Stimulated activated CD4-positive, alpha-beta T cell treated with anti-CD3 and anti-CD28 coated beads, TNF-alpha, amount 100 ng/mL, for 48 hours (primary cell): ENCODE data around the gene GSTP1.
"Not testable (repeated sequence)": the region's sequence is repeated elsewhere in the genome, so short reads cannot be mapped to it uniquely, and the experiment has no call there.

Experiments
- DNase-seq, 3 donors: peaks; one replicate each; pipeline ENCODE4 v3.0.0-alpha.2; 2020; ENCODE audit warnings: low read depth in 3 of 3

Gene GSTP1

GRCh38 chr11:67597458-67597857 lies 13.8 kb downstream of the GSTP1 start:
- DNase-seq = not testable (repeated sequence)

GRCh38 chr11:67597963-67598362 lies 14.4 kb downstream of the GSTP1 start:
- not testable (repeated sequence) for DNase-seq

- no peak for DNase-seq
Observed at GRCh38 chr11:67599149-67599548, 15.5 kb downstream of the GSTP1 start.

- no peak for DNase-seq
Observed at GRCh38 chr11:67600324-67601029, 16.9 kb downstream of the GSTP1 start.

GRCh38 chr11:67601098-67601497 lies 17.5 kb downstream of the GSTP1 start:
- no peak for DNase-seq

- DNase-seq = not testable (repeated sequence)
Observed at GRCh38 chr11:67604119-67604518, 20.5 kb downstream of the GSTP1 start.

GRCh38 chr11:67604815-67605214 lies 21.2 kb downstream of the GSTP1 start:
- DNase-seq = no peak

- no peak for DNase-seq
Observed at GRCh38 chr11:67605231-67606011, 21.8 kb downstream of the GSTP1 start.

- no peak for DNase-seq
Observed at GRCh38 chr11:67606093-67606491, 22.5 kb downstream of the GSTP1 start.

- DNase-seq = peak; percentile 93 to 97 (median 94)
Observed at GRCh38 chr11:67606492-67607295, 23.1 kb downstream of the GSTP1 start, which contains the start of gene NDUFV1. NDUFV1 (plus strand) TSS chr11:67606936; CDS start chr11:67607005, 69 bp downstream.

GRCh38 chr11:67607507-67607906 lies 23.9 kb downstream of the GSTP1 start:
- no peak for DNase-seq

- DNase-seq = no peak
Observed at GRCh38 chr11:67608486-67608885, 24.9 kb downstream of the GSTP1 start.

- no peak for DNase-seq
Observed at GRCh38 chr11:67609316-67609715, 25.7 kb downstream of the GSTP1 start.

- DNase-seq = no peak
Observed at GRCh38 chr11:67610302-67610868, 26.8 kb downstream of the GSTP1 start.

GRCh38 chr11:67611165-67611564 lies 27.6 kb downstream of the GSTP1 start:
- no peak for DNase-seq

GRCh38 chr11:67611704-67612587 lies 28.3 kb downstream of the GSTP1 start:
- DNase-seq = no peak

GRCh38 chr11:67612751-67613150 lies 29.1 kb downstream of the GSTP1 start:
- no peak for DNase-seq

- DNase-seq = no peak
Observed at GRCh38 chr11:67613313-67613959, 29.8 kb downstream of the GSTP1 start.

GRCh38 chr11:67613960-67614715 lies 30.5 kb downstream of the GSTP1 start:
- DNase-seq = peak; percentile 44 to 68 (median 67)
